Testis (tissue), 3 donors: ENCODE measurements around the gene DYRK3. TPM values are rescaled to one million over a fixed set of nuclear protein-coding genes. Genes with fewer than 3 reads are reported as not detected.

ENCODE experiments used
- DNase-seq: peaks from one replicate; pipeline ENCODE4 v3.0.0-alpha.2; 2019
- H3K27ac ChIP-seq, 2 donors: fragments of 200-600 bp; sonication (generic); one replicate each; pipeline ENCODE4 v1.5.1; 2019
- H3K27me3 ChIP-seq: fragments of 200-600 bp; sonication (generic); one replicate; pipeline ENCODE4 v1.5.1; 2019
- H3K36me3 ChIP-seq: fragments of 200-600 bp; sonication (generic); one replicate; pipeline ENCODE4 v1.5.1; 2017; ENCODE audit warnings: low read depth; ENCODE audit errors: missing control alignments
- H3K4me1 ChIP-seq: fragments of 200-600 bp; sonication (generic); one replicate; pipeline ENCODE4 v1.5.1; 2019
- H3K4me3 ChIP-seq, 2 donors: fragments of 200-600 bp; sonication (generic); one replicate each; pipeline ENCODE4 v1.5.1; 2017 to 2019
- H3K9me3 ChIP-seq: fragments of 200-600 bp; sonication (generic); one replicate; pipeline ENCODE4 v1.5.1; 2017
- POLR2A ChIP-seq: fragments of 450-650 bp; IDR thresholded peaks from one replicate; pipeline ENCODE4 v1.6.1; 2017; ENCODE audit warnings: antibody characterized with exemption, mild to moderate bottlenecking, moderate library complexity
- WGBS, 2 donors: methylation state at CpG; one replicate each; pipeline ENCODE4 v1.1.5; 2018; 5-methylcytosine and 5-hydroxymethylcytosine counted together
- intact Hi-C: fragments of 100-400 bp; cut with DNase I; formaldehyde crosslinking; loops from one replicate; pipeline ENCODE4 v1.15.1; 2023; ENCODE audit warnings: low total_unique reads
- polyA plus RNA-seq: library from polyadenylated mRNA; stranded (reverse); fragments of 350-450 nt; fragmentation: Illumina TruSeq; extraction: RNeasy Lipid Tissue Mini Kit (QIAGEN cat#74804); gene quantifications from one replicate; pipeline ENCODE4 v1.2.3, GENCODE V29; 2014; ENCODE audit warnings: low read depth, low replicate concordance; ENCODE audit not compliant: insufficient read depth
- total RNA-seq, 2 donors: library from RNA; depleted of rRNA; stranded (reverse); fragments of >200 nt; gene quantifications; one replicate each; pipeline ENCODE4 v1.2.3, GENCODE V29; 2016
- TF ChIP-seq, protein P1 (sequence below), 3 experiments: fragments of 450-650 bp in 2 of 3; fragments of 200-600 bp in 1 of 3; sonication (generic) in 1 of 3; IDR thresholded peaks; one replicate each; pipeline ENCODE4 v1.5.1; 2016 to 2019; ENCODE audit warnings: antibody characterized with exemption in 3 of 3, mild to moderate bottlenecking in 2 of 3, moderate library complexity in 1 of 3

DYRK3 gene
- total and polyA plus RNA-seq, 3 donors from 2014 or later = 36.4 to 143 (median 40.6) TPM

DNA sequence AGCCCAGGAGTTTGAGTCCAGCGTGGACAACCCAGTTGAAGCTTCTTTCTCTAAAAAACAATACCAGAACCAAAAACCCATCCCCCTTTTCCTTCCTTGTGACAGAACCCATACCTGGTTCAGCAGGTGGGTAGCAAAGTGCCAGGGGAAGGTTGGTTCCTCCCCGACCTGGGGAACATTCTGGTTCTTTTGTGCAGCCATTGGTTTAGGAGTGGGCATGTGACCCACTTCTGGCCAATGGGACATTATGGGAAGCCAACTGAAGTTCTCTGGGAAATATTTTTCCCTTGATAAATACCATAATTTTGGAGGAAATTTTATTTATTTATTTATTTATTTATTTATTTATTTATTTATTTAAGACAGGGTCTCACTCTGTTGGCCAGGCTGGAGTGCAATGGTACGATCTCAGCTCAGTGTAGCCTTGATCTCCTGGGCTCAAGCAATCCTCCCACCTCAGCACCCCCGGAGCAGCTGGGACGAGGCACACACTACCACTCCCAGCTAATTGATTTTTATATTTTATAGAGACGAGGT lies 33.6 kb downstream of the DYRK3 start:
- no peak overlapping the region for H3K4me3 ChIP-seq
- no peak overlapping the region for H3K27ac ChIP-seq

DNA sequence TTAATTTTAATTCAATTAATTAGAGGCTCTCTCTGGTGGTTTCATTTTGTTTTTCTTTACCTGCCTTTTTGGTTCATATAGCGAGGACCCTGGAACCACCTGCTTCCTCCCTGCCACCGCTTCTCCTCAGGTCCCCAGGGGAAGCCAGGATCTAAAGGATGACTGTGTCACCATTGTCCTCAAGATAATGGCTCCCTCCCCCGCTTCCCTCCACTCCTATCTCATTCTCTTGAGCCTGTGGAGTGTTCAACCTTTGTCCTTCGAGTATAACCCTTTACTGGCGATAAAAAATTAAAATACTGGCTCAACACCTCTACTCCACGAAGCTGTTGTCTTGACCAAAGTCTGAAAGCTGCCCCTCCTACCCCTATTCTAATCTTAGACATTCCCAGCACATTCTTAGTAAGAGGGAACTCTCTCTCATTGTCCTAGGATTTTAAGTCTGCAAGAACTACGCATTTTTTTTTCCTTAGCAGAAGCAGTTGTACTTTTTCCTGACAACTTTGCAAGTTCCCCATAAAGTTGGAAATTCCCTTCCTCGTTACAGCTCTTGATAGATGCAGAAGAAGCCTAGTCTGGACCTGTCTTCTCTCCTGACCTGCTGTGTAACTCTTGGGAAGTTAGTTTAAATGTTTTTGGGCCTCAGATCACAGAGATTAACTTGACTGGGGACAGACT lies 36.8 kb downstream of the DYRK3 start:
- no peaks in the 10 kb centered on the region for H3K9me3 ChIP-seq
- peaks cover 14% of the 10 kb centered on the region for H3K4me1 ChIP-seq
- no peaks in the 10 kb centered on the region for H3K27me3 ChIP-seq
- WGBS, 2 donors = 32 to 42% methylated on average over 8 of the region's 8 CpGs
- no peak overlapping the region for H3K27ac ChIP-seq
- intact Hi-C loops = no loop called here
- H3K4me3 ChIP-seq = no peak overlapping the region
- TF ChIP-seq POLR2A = no peak
- TF ChIP-seq, protein P1, sequence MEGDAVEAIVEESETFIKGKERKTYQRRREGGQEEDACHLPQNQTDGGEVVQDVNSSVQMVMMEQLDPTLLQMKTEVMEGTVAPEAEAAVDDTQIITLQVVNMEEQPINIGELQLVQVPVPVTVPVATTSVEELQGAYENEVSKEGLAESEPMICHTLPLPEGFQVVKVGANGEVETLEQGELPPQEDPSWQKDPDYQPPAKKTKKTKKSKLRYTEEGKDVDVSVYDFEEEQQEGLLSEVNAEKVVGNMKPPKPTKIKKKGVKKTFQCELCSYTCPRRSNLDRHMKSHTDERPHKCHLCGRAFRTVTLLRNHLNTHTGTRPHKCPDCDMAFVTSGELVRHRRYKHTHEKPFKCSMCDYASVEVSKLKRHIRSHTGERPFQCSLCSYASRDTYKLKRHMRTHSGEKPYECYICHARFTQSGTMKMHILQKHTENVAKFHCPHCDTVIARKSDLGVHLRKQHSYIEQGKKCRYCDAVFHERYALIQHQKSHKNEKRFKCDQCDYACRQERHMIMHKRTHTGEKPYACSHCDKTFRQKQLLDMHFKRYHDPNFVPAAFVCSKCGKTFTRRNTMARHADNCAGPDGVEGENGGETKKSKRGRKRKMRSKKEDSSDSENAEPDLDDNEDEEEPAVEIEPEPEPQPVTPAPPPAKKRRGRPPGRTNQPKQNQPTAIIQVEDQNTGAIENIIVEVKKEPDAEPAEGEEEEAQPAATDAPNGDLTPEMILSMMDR (IDR thresholded peaks at IDR 0.05) = no peak
- no peaks in the 10 kb centered on the region for H3K36me3 ChIP-seq
- no peak for DNase-seq

More for the DNA sequence above, 33.6 kb downstream of the DYRK3 start:
- no peaks in the 10 kb centered on the region for H3K27me3 ChIP-seq
- TF ChIP-seq POLR2A = no peak
- TF ChIP-seq, protein P1 (IDR thresholded peaks at IDR 0.05) = no peak
- intact Hi-C loops = no loop called here
- DNase-seq = no peak
- WGBS, 2 donors = 89 to 90% methylated on average over 6 of the region's 6 CpGs
- peaks cover 14% of the 10 kb centered on the region for H3K4me1 ChIP-seq
- H3K36me3 ChIP-seq = no peaks in the 10 kb centered on the region
- no peaks in the 10 kb centered on the region for H3K9me3 ChIP-seq

DNA sequence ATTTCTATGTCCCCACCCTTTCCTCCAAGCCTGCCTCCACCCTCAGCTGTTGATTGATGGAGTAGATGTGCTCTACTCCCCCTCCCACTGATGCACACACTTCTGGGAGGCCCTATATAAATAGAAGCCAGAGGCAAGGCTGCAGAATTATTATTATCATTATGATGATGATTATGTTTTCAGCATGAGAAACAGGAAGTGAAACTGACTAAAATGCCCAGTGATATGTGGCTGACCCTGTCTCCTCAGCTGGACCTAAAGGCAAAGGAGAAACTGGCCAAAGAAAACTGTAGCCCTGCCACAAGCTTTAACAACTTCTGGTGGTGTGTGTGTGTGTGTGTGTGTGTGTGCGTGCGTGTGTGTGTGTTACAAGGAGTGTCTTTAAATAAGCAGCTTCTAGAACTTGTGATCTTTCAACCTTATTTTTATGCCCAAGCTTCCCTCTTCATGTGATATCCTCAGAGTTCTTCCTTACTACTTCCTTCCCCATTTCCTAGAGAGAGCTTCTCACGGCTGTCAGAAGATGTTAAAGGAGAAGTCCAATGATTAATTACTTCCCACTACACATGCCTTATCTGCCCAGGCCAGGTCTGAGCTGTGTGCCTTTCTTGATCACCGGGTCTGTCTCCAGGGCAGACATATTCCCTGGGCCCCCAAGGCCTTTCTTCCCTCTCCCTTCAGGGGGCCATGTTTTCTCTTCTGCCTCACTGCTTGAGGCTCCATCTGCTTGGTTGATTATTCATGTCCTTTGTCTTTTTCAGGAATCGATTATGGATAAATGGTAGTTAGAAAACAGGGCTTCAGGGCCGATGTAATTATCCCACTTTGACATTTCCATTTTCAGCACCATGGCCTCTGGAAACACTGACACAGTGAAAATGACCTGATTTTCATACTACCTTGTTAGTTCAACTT lies 37.8 kb downstream of the DYRK3 start:
- no peak overlapping the region for H3K27ac ChIP-seq

DNA sequence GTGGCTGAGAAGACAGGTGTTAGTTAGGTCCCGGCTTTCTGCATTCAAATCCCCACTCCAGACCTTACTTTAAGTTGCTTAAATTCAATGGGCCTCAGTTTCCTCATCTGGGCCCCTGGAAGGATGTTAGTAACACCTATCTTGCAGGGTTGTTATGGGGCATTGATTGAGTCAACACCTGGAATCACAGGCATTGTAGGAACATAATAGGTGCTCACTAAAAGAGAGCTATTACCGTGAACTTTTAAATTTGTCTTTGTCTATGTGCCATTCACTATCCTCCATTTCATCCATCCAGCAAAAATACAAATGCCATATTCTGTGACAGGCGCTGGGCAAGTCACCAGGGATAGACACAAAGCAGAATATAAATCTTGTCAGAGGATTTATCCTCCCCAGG lies 38.9 kb downstream of the DYRK3 start:
- H3K9me3 ChIP-seq = no peaks in the 10 kb centered on the region
- TF ChIP-seq, protein P1 (IDR thresholded peaks at IDR 0.05) = no peak
- no peak for TF ChIP-seq POLR2A
- peaks cover 14% of the 10 kb centered on the region for H3K4me1 ChIP-seq
- WGBS, 2 donors = 92 to 99% methylated on average over 3 of the region's 3 CpGs
- H3K4me3 ChIP-seq = no peak overlapping the region
- H3K27ac ChIP-seq = no peak overlapping the region
- no peaks in the 10 kb centered on the region for H3K27me3 ChIP-seq
- no peak for DNase-seq
- H3K36me3 ChIP-seq = no peaks in the 10 kb centered on the region
- intact Hi-C loops = no loop called here

More for the DNA sequence above, 37.8 kb downstream of the DYRK3 start:
- TF ChIP-seq, protein P1 (IDR thresholded peaks at IDR 0.05) = no peak
- no peak for TF ChIP-seq POLR2A
- H3K9me3 ChIP-seq = no peaks in the 10 kb centered on the region
- no peak for DNase-seq
- intact Hi-C loops = no loop called here
- H3K27me3 ChIP-seq = no peaks in the 10 kb centered on the region
- no peak overlapping the region for H3K4me3 ChIP-seq
- H3K4me1 ChIP-seq = peaks cover 14% of the 10 kb centered on the region
- H3K36me3 ChIP-seq = no peaks in the 10 kb centered on the region
- 47 to 71% methylated on average over 6 of the region's 6 CpGs for whole genome bisulfite sequencing, 2 donors
